Measurements from ENCODE around the gene SIGLEC10.

Gene SIGLEC10

DNA sequence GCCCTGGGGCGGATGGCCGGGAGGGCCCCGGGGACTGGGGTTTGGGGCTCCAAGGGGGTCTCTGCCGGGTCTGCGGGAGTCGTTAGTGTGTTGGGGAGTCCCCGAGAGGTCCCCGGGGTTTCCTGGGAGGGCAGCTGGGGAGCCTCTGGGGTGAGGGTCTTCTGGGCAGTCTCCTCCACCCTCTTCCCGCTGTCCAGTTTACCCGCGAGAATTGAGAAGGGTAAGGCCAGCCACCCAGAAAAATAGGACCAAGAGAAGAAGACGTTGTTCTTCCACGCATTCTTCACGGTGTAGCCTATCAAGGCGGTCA, 50.2 kb downstream of the SIGLEC10 start:
- H3K4me3 ChIP-seq (ENCODE audit: low read length): peak overlapping the region; percentile 72
- TF ChIP-seq CTCF (conservative IDR thresholded peaks at IDR 0.05; ENCODE audit: low read depth, low read length): no peak
- DNase-seq (ENCODE audit: low read depth): no peak

GRCh38 chr19:51366389-51367254, 50.8 kb downstream of the SIGLEC10 start:
- peak; percentile 94 for DNase-seq (ENCODE audit: low read depth)
- TF ChIP-seq CTCF (conservative IDR thresholded peaks at IDR 0.05; ENCODE audit: low read depth, low read length): no peak
- H3K4me3 ChIP-seq (ENCODE audit: low read length): peak overlapping the region; percentile 92

GRCh38 chr19:51365965-51366388, 51.5 kb downstream of the SIGLEC10 start, which contains the start of gene ETFB:
Gene ETFB (minus strand): TSS chr19:51366388. CDS start chr19:51366326, 62 bp downstream.
- TF ChIP-seq CTCF (conservative IDR thresholded peaks at IDR 0.05; ENCODE audit: low read depth, low read length): no peak
- DNase-seq (ENCODE audit: low read depth): no peak
- peak within 1 kb of the TSS; percentile 92 for H3K4me3 ChIP-seq (ENCODE audit: low read length)

DNA sequence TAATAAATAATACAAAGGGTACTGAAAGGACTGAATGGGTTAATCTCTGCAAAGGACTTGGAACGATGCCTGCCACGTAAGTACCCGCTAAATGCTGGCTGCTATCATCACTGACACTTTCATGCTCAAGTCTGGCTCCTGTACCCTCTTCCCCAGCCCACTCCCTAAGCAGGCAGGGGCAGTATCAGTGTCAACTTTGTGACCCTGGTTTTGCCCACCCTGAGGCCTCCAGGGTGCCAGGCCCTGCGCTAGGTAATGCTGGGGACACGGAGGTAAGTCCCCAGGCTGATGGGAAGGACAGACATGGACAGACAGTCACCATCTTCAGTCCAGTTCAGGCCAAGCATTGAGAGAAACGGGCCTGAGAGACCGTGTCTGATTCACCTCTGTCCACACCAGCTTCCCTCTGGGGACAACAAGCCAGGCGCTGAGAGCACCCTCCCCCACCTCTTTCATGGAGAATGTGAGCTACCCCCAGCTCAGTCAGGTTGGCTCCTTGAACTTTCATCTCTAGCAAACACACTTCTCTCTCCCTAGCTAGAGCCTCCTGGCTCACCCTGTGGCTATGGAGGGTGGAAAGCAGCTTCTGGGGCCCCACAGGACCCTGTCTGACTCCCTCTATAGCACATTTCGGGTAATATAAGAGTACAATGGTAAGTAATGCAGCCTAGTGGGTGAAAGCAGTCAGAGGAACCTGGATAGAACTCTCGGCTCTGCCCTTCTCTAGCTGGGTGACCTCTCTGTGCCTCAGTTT, 52.1 kb downstream of the SIGLEC10 start:
- peak; percentile 6 for TF ChIP-seq CTCF (conservative IDR thresholded peaks at IDR 0.05; ENCODE audit: low read depth, low read length)
- no peak for DNase-seq (ENCODE audit: low read depth)
- H3K4me3 ChIP-seq (ENCODE audit: low read length): peak overlapping the region; percentile 92

GRCh38 chr19:51364200-51365106, 53.0 kb downstream of the SIGLEC10 start:
- no peak for DNase-seq (ENCODE audit: low read depth)
- TF ChIP-seq CTCF (conservative IDR thresholded peaks at IDR 0.05; ENCODE audit: low read depth, low read length): no peak
- no peak overlapping the region for H3K4me3 ChIP-seq (ENCODE audit: low read length)

- DNase-seq (ENCODE audit: low read depth): no peak
- TF ChIP-seq CTCF (conservative IDR thresholded peaks at IDR 0.05; ENCODE audit: low read depth, low read length): no peak
- H3K4me3 ChIP-seq (ENCODE audit: low read length): no peak overlapping the region
Observed at GRCh38 chr19:51361239-51361638, 56.2 kb downstream of the SIGLEC10 start.

Measured in retinal pigment epithelial cell (primary cell).